Measurements from ENCODE around the gene PLEKHD1.

PLEKHD1 gene

GRCh38 chr14:69518289-69519101 lies 34.0 kb downstream of the PLEKHD1 start:
- no peak for DNase-seq (ENCODE audit: low read depth)

GRCh38 chr14:69519204-69520100 lies 34.9 kb downstream of the PLEKHD1 start:
- DNase-seq (ENCODE audit: low read depth), result no peak

GRCh38 chr14:69522026-69522425 lies 37.5 kb downstream of the PLEKHD1 start:
- no peak for DNase-seq (ENCODE audit: low read depth)

GRCh38 chr14:69525896-69526295 lies 41.4 kb downstream of the PLEKHD1 start:
- no peak for DNase-seq (ENCODE audit: low read depth)

GRCh38 chr14:69527635-69528034 lies 43.1 kb downstream of the PLEKHD1 start:
- DNase-seq (ENCODE audit: low read depth), result no peak

- no peak for DNase-seq (ENCODE audit: low read depth)
These were observed 43.6 kb downstream of the PLEKHD1 start for GRCh38 chr14:69528143-69528542.

- no peak for DNase-seq (ENCODE audit: low read depth)
These were observed 44.4 kb downstream of the PLEKHD1 start for GRCh38 chr14:69528930-69529329.

- no peak for DNase-seq (ENCODE audit: low read depth)
These were observed 45.0 kb downstream of the PLEKHD1 start for GRCh38 chr14:69529563-69529962.

GRCh38 chr14:69530095-69530494 lies 45.6 kb downstream of the PLEKHD1 start:
- no peak for DNase-seq (ENCODE audit: low read depth)

GRCh38 chr14:69531135-69531534 lies 46.6 kb downstream of the PLEKHD1 start:
- DNase-seq (ENCODE audit: low read depth), result no peak

- no peak for DNase-seq (ENCODE audit: low read depth)
These were observed 48.2 kb downstream of the PLEKHD1 start for GRCh38 chr14:69532561-69533340.

- DNase-seq (ENCODE audit: low read depth), result no peak
These were observed 50.8 kb downstream of the PLEKHD1 start for GRCh38 chr14:69535230-69535848.

GRCh38 chr14:69536971-69537370 lies 52.4 kb downstream of the PLEKHD1 start:
- DNase-seq (ENCODE audit: low read depth), result no peak

- DNase-seq (ENCODE audit: low read depth), result no peak
These were observed 53.4 kb downstream of the PLEKHD1 start for GRCh38 chr14:69537900-69538299.

GRCh38 chr14:69538766-69539165 lies 54.2 kb downstream of the PLEKHD1 start:
- no peak for DNase-seq (ENCODE audit: low read depth)

- no peak for DNase-seq (ENCODE audit: low read depth)
These were observed 55.3 kb downstream of the PLEKHD1 start for GRCh38 chr14:69539631-69540410.

- DNase-seq (ENCODE audit: low read depth), result no peak
These were observed 56.3 kb downstream of the PLEKHD1 start for GRCh38 chr14:69540654-69541335.

- DNase-seq (ENCODE audit: low read depth), result no peak
These were observed 57.8 kb downstream of the PLEKHD1 start for GRCh38 chr14:69542311-69542710.

GRCh38 chr14:69543341-69544115 lies 59.0 kb downstream of the PLEKHD1 start:
- no peak for DNase-seq (ENCODE audit: low read depth)

Data from T follicular helper cell (primary cell).